ENCODE results near the gene PLAC9.
"Not testable (repeated sequence)": the region's sequence is repeated elsewhere in the genome, so short reads cannot be mapped to it uniquely, and the experiment has no call there.

PLAC9 gene

GRCh38 chr10:80137920-80138319 is 5.4 kb downstream of the PLAC9 start:
- no peak for DNase-seq (ENCODE audit: low read depth, low spot score)
- CTCF ChIA-PET, result interaction anchor here (1.2 to 5.4 kb wide), 3 partner anchors 9 to 91 kb away, joined by 3 to 33 read pairs (median 5); no protein-coding TSS in a partner anchor
- POLR2A ChIA-PET, result no interaction called here
- no peak for TF ChIP-seq CTCF (IDR thresholded peaks at IDR 0.05; ENCODE audit: insufficient read depth, low read length, missing control alignments)
- H3K4me3 ChIP-seq (ENCODE audit: low read depth, low read length), result no peak overlapping the region

GRCh38 chr10:80139265-80139664 is 6.7 kb downstream of the PLAC9 start:
- no peak overlapping the region for H3K4me3 ChIP-seq (ENCODE audit: low read depth, low read length)
- ChIA-PET POLR2A (no interaction called here), CTCF (interaction anchor here (5.4 kb wide), 1 partner anchor 82 kb away, joined by 33 read pairs; no protein-coding TSS in a partner anchor)
- TF ChIP-seq CTCF (IDR thresholded peaks at IDR 0.05; ENCODE audit: insufficient read depth, low read length, missing control alignments), result no peak
- DNase-seq (ENCODE audit: low read depth, low spot score), result no peak

- POLR2A ChIA-PET, result no interaction called here
- DNase-seq (ENCODE audit: low read depth, low spot score), result no peak
- no peak overlapping the region for H3K4me3 ChIP-seq (ENCODE audit: low read depth, low read length)
- CTCF ChIA-PET, result interaction anchor here (0.7 to 5.4 kb wide), 3 partner anchors 14 to 93 kb away, joined by 3 to 33 read pairs (median 3); no protein-coding TSS in a partner anchor
- no peak for TF ChIP-seq CTCF (IDR thresholded peaks at IDR 0.05; ENCODE audit: insufficient read depth, low read length, missing control alignments)
These were observed 7.7 kb downstream of the PLAC9 start for GRCh38 chr10:80140251-80140650.

- TF ChIP-seq CTCF (IDR thresholded peaks at IDR 0.05; ENCODE audit: insufficient read depth, low read length, missing control alignments), result no peak
- no peak for DNase-seq (ENCODE audit: low read depth, low spot score)
- ChIA-PET CTCF (interaction anchor here (0.8 to 6.4 kb wide), 7 partner anchors 12 to 119 kb away, joined by 3 to 122 read pairs (median 4); no protein-coding TSS in a partner anchor), POLR2A (no interaction called here)
- no peak overlapping the region for H3K4me3 ChIP-seq (ENCODE audit: low read depth, low read length)
These were observed 9.3 kb downstream of the PLAC9 start for GRCh38 chr10:80141696-80142460.

- TF ChIP-seq CTCF (IDR thresholded peaks at IDR 0.05; ENCODE audit: insufficient read depth, low read length, missing control alignments), result no peak
- ChIA-PET POLR2A (interaction anchor here (0.8 to 1.0 kb wide), 3 partner anchors 60 to 78 kb away, joined by 3 to 5 read pairs (median 4); no protein-coding TSS in a partner anchor), CTCF (interaction anchor here (0.6 to 6.4 kb wide), 30 partner anchors 9 to 537 kb away, joined by 3 to 122 read pairs (median 5); partner anchors contain the start of genes PLAC9 and TMEM254)
- no peak overlapping the region; the same call in 1 of the 2 replicates for H3K4me3 ChIP-seq (ENCODE audit: low read depth, low read length)
- no peak for DNase-seq (ENCODE audit: low read depth, low spot score)
These were observed 11.7 kb downstream of the PLAC9 start for GRCh38 chr10:80144067-80144695.

GRCh38 chr10:80144696-80145131 is 12.2 kb downstream of the PLAC9 start:
- CTCF ChIA-PET, result interaction anchor here (0.6 to 6.4 kb wide), 20 partner anchors 8 to 116 kb away, joined by 3 to 122 read pairs (median 6); partner anchors contain the start of gene TMEM254
- H3K4me3 ChIP-seq (ENCODE audit: low read depth, low read length), result no peak overlapping the region

GRCh38 chr10:80145406-80146308 is 13.1 kb downstream of the PLAC9 start:
- DNase-seq (ENCODE audit: low read depth, low spot score); H3K4me3 ChIP-seq (ENCODE audit: low read depth, low read length); POLR2A ChIA-PET: not testable (repeated sequence)
- CTCF ChIA-PET, result interaction anchor here (0.6 to 6.4 kb wide), 10 partner anchors 8 to 106 kb away, joined by 3 to 122 read pairs (median 5); no protein-coding TSS in a partner anchor

More at GRCh38 chr10:80144696-80145131, 12.2 kb downstream of the PLAC9 start:
- POLR2A ChIA-PET, result no interaction called here
- no peak for TF ChIP-seq CTCF (IDR thresholded peaks at IDR 0.05; ENCODE audit: insufficient read depth, low read length, missing control alignments)
- DNase-seq (ENCODE audit: low read depth, low spot score), result no peak
